Kidney (tissue), 14 donors: ENCODE measurements around the gene SHD. TPM values are rescaled to one million over a fixed set of nuclear protein-coding genes. Genes with fewer than 3 reads are reported as not detected.

Source experiments
- DNase-seq, 5 donors: peaks; one replicate each; pipeline ENCODE4 v3.0.0-alpha.2; 2013 to 2020
- FAIRE-seq: peaks from 2 replicates; lab custom pipeline; 2012; peaks lifted over from hg19 to GRCh38; lab: Jason Lieb, UNC
- H3K27ac ChIP-seq, 2 donors: one replicate each; pipeline ENCODE4 v1.7.0; 2013; ENCODE audit warnings: low read depth in 2 of 2, low read length in 2 of 2, inconsistent platforms in 1 of 2
- H3K27me3 ChIP-seq: one replicate; pipeline ENCODE4 v1.7.1; 2013; ENCODE audit warnings: low read length, inconsistent platforms; ENCODE audit not compliant: control insufficient read depth, insufficient read depth
- H3K36me3 ChIP-seq, 3 donors: one replicate each; pipeline versions ENCODE4 v1.7.0 to v1.7.1; 2013; ENCODE audit warnings: low read length in 3 of 3, control low read depth in 1 of 3, inconsistent platforms in 1 of 3; ENCODE audit not compliant: insufficient read depth in 3 of 3, control insufficient read depth in 2 of 3
- H3K4me1 ChIP-seq, 3 donors: one replicate each; pipeline versions ENCODE4 v1.7.0 to v1.7.1; 2013; ENCODE audit warnings: low read length in 3 of 3, inconsistent platforms in 1 of 3, low read depth in 1 of 3; ENCODE audit not compliant: control insufficient read depth in 2 of 3, insufficient read depth in 2 of 3
- H3K4me3 ChIP-seq, 3 donors: one replicate each; pipeline versions ENCODE4 v1.7.0 to v1.8.1; 2013; ENCODE audit warnings: low read length in 3 of 3, control low read depth in 1 of 3, inconsistent platforms in 1 of 3
- H3K9ac ChIP-seq, 3 donors: one replicate each; pipeline versions ENCODE4 v1.7.0 to v1.7.1; 2013; ENCODE audit warnings: low read length in 3 of 3, control low read depth in 1 of 3, inconsistent platforms in 1 of 3
- H3K9me3 ChIP-seq, 3 donors: one replicate each; pipeline versions ENCODE4 v1.7.0 to v1.7.1; 2013; ENCODE audit warnings: low read length in 3 of 3, control low read depth in 1 of 3, inconsistent platforms in 1 of 3; ENCODE audit not compliant: control insufficient read depth in 2 of 3, insufficient read depth in 1 of 3
- intact Hi-C: fragments of 100-400 bp; cut with DNase I; formaldehyde crosslinking; loops from one replicate; pipeline ENCODE4 v1.11.1; 2022
- polyA plus RNA-seq: library from polyadenylated mRNA; stranded (reverse); fragments of 350-450 nt; fragmentation: Illumina TruSeq; extraction: RNeasy Lipid Tissue Mini Kit (QIAGEN cat#74804); gene quantifications from one replicate; pipeline ENCODE4 v1.2.3, GENCODE V29; 2014; ENCODE audit warnings: low read depth, low replicate concordance; ENCODE audit not compliant: insufficient read depth
- total RNA-seq: library from RNA; stranded (reverse); fragmentation: NEBNext Ultra II Directional; extraction: Animal tissue kit (Norgen Biotek cat#: 25700); gene quantifications from one replicate; pipeline ENCODE4 v1.2.1, GENCODE V29; 2021
- TF ChIP-seq, protein P1 (sequence below): IDR thresholded peaks from 3 replicates; pipeline ENCODE4 v1.5.1; 2012; ENCODE audit warnings: mild to moderate bottlenecking, moderate library complexity, borderline replicate concordance; ENCODE audit not compliant: insufficient read depth; ENCODE audit errors: extremely low read depth
- donor health status: control.
- donor health status: control.
- donor health status: control.
- donor health status: control.
- donor health status: control.
- donor health status: DM: yes; HTN: yes; CAD: no.
- donor health status: Normal renal cell carcinoma (clear cell type).

SHD gene
- total and polyA plus RNA-seq, 2 donors from 2014 or later: not detected

DNA sequence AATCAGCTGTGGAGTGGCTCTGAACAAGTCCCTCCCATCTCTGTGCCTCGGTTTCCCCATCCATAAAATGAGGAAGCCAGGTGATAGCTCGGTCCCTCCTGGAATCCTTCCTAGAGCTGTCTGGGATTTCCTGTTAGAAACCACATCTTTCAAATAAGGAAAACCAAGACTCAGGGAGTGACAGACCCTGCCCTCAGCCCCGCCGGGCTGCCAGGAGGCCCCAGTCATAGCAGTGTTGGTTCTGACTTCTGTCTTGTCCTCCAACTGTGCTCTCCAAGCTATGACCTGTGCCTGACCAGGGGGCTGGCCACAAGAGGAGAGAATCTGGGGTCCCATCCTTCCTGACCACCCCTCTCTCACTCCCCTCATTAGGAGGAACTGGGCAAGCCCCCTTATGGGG is 1.1 kb upstream of the SHD start:
- no peak overlapping the region for H3K4me3 ChIP-seq
- no peaks in the 10 kb centered on the region for H3K36me3 ChIP-seq
- TF ChIP-seq, protein P1, sequence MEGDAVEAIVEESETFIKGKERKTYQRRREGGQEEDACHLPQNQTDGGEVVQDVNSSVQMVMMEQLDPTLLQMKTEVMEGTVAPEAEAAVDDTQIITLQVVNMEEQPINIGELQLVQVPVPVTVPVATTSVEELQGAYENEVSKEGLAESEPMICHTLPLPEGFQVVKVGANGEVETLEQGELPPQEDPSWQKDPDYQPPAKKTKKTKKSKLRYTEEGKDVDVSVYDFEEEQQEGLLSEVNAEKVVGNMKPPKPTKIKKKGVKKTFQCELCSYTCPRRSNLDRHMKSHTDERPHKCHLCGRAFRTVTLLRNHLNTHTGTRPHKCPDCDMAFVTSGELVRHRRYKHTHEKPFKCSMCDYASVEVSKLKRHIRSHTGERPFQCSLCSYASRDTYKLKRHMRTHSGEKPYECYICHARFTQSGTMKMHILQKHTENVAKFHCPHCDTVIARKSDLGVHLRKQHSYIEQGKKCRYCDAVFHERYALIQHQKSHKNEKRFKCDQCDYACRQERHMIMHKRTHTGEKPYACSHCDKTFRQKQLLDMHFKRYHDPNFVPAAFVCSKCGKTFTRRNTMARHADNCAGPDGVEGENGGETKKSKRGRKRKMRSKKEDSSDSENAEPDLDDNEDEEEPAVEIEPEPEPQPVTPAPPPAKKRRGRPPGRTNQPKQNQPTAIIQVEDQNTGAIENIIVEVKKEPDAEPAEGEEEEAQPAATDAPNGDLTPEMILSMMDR: no peak
- FAIRE-seq: no peak
- intact Hi-C loops: no loop called here
- H3K27ac ChIP-seq: no peak overlapping the region
- H3K4me1 ChIP-seq: no peaks in the 10 kb centered on the region
- H3K9me3 ChIP-seq: no peaks in the 10 kb centered on the region
- DNase-seq: no peak
- H3K27me3 ChIP-seq: no peaks in the 10 kb centered on the region
- H3K9ac ChIP-seq: no peak overlapping the region

DNA sequence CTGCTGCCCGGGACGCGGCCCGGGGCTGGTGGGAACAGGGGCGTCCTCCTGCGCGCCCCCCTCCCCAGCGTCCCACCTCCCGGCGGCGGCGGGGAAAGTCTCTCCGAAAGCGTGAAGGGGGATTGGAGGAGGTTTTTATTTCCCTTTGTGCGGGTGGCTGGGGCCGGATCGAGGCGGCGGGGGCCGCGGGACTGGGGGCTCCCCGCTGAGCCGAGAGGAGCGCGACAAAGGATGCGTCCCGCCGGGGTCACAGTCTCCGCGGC is 132 bp downstream of the SHD start:
- H3K9me3 ChIP-seq: no peaks in the 10 kb centered on the region
- H3K27me3 ChIP-seq: no peaks in the 10 kb centered on the region
- no peak overlapping the region for H3K27ac ChIP-seq
- DNase-seq: no peak
- H3K4me1 ChIP-seq: no peaks in the 10 kb centered on the region
- no peak overlapping the region for H3K4me3 ChIP-seq
- intact Hi-C loops: no loop called here
- TF ChIP-seq, protein P1: no peak
- no peak overlapping the region for H3K9ac ChIP-seq
- no peaks in the 10 kb centered on the region for H3K36me3 ChIP-seq
- no peak for FAIRE-seq

DNA sequence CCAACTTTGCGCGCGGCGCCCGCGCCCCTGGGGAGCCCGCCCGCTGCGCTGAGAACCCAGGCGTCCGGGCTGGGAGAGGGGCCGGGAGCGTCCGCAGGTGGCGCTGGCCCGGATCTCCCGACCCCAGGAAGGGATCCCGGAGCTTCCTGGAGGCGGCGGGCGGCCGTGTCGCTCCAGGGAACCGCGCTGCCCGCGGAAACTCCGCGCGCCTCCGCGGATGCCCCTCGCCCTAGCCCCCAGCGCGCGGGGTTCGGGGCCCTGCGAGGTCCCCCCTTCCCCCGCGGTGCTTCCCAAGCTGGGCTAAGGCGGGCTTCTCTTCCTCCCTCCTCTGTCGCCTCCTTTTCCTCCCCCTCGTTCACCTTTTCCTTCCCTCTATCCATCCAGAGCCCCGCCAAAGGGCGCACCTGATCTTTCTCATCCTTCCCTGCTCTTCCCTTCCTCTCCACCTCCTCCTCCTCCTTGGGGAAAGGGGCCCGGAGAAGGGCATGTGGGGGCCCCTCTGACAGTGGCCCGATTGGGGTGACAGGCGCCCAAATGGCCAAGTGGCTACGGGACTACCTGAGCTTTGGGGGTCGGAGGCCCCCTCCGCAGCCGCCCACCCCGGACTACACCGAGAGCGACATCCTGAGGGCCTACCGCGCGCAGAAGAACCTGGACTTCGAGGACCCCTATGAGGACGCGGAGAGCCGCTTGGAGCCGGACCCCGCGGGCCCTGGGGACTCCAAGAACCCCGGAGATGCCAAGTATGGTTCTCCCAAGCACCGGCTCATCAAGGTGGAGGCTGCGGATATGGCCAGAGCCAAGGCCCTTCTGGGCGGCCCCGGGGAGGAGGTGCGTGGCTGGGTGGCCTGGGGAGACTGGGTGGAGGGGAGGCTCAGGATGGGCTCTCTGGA is 710 bp downstream of the SHD start:
- H3K27ac ChIP-seq: no peak overlapping the region
- no peak overlapping the region for H3K4me3 ChIP-seq
- H3K4me1 ChIP-seq: no peaks in the 10 kb centered on the region
- intact Hi-C loops: no loop called here
- H3K36me3 ChIP-seq: no peaks in the 10 kb centered on the region
- H3K27me3 ChIP-seq: no peaks in the 10 kb centered on the region
- TF ChIP-seq, protein P1: no peak
- FAIRE-seq (no peak), DNase-seq (no peak)
- H3K9ac ChIP-seq: no peak overlapping the region
- H3K9me3 ChIP-seq: no peaks in the 10 kb centered on the region
